Panc1 (cell line): ENCODE measurements around the gene ATOSB. TPM values are rescaled to one million over a fixed set of nuclear protein-coding genes. Genes with fewer than 3 reads are reported as not detected.

ENCODE experiments used
- ATAC-seq: fragments of 200-7000 bp; cut with Tn5 transposase; 2 replicates; pipeline ENCODE4 v1.9.1; 2020; ENCODE audit warnings: mild to moderate bottlenecking, moderate library complexity
- BruUV-seq: library from RNA; stranded (reverse); fragments of 400-500 nt; replicated peaks from 2 replicates; lab custom pipeline; 2021; lab: Mats Ljungman, UMichigan
- CTCF ChIA-PET: fragments of 300-600 bp; sonication (Branson Sonifier 250); formaldehyde crosslinking; loops from one replicate; lab custom pipeline; 2022; ENCODE audit warnings: antibody characterized with exemption; lab: Charles Lee
- POLR2A ChIA-PET: fragments of 300-600 bp; sonication (Branson Sonifier 250); formaldehyde crosslinking; loops from one replicate; lab custom pipeline; 2022; ENCODE audit warnings: antibody characterized with exemption; lab: Charles Lee
- DNase-seq: peaks from one replicate; pipeline ENCODE4 v3.0.0-alpha.2; 2010; ENCODE audit warnings: low read depth, low spot score
- H3K27ac ChIP-seq: 2 replicates; pipeline ENCODE4 v1.5.1; 2011; ENCODE audit warnings: mild to moderate bottlenecking, low read length, inconsistent platforms
- H3K27me3 ChIP-seq: fragments of 200-500 bp; sonication (Bioruptor generic); 2 replicates; pipeline ENCODE4 v1.6.0; 2014; ENCODE audit warnings: low read length, inconsistent platforms; ENCODE audit not compliant: control insufficient read depth, insufficient read depth
- H3K36me3 ChIP-seq: fragments of 200-500 bp; sonication (Bioruptor generic); 2 replicates; pipeline ENCODE4 v1.5.1; 2014; ENCODE audit warnings: inconsistent platforms, mild to moderate bottlenecking, low read length, moderate library complexity; ENCODE audit not compliant: control insufficient read depth, insufficient read depth
- H3K4me1 ChIP-seq: 2 replicates; pipeline ENCODE4 v1.5.1; 2011; ENCODE audit warnings: inconsistent platforms, mild to moderate bottlenecking, low read length, moderate library complexity; ENCODE audit not compliant: control insufficient read depth, insufficient read depth
- H3K4me3 ChIP-seq, 2 experiments: 2 replicates each; pipeline ENCODE4 v1.5.1; 2011 to 2012; ENCODE audit warnings: low read depth in 2 of 2, low read length in 2 of 2, mild to moderate bottlenecking in 2 of 2, inconsistent platforms in 1 of 2, moderate library complexity in 1 of 2
- H3K9me3 ChIP-seq: fragments of 200-500 bp; sonication (Bioruptor generic); 2 replicates; pipeline ENCODE4 v1.5.1; 2014; ENCODE audit warnings: low read depth, mild to moderate bottlenecking, inconsistent platforms, low read length, moderate library complexity; ENCODE audit not compliant: control insufficient read depth, insufficient read depth
- CTCF ChIP-seq: fragments of 450-650 bp; IDR thresholded peaks from 2 replicates; pipeline ENCODE4 v1.5.1; 2017; ENCODE audit warnings: mild to moderate bottlenecking
- POLR2AphosphoS5 ChIP-seq: IDR thresholded peaks from 2 replicates; pipeline ENCODE4 v1.6.1; 2012; ENCODE audit warnings: mild to moderate bottlenecking, low read depth, low read length, moderate library complexity
- SIN3A ChIP-seq: IDR thresholded peaks from 2 replicates; pipeline ENCODE4 v1.6.1; 2012; ENCODE audit warnings: low read depth, mild to moderate bottlenecking, low read length, moderate library complexity, borderline replicate concordance; ENCODE audit not compliant: insufficient read depth
- TCF7L2 ChIP-seq: IDR thresholded peaks from 2 replicates; pipeline ENCODE4 v1.6.1; 2011; ENCODE audit warnings: mild to moderate bottlenecking, low read depth, low read length, inconsistent platforms
- in situ Hi-C: cut with HindIII; loops from 2 replicates; pipeline ENCODE4 v1.10.0; 2016; ENCODE audit warnings: low sequenced_read_pairs, low pct_unique_long_range_greater_than_20kb
- intact Hi-C: fragments of 100-400 bp; cut with micrococcal nuclease; formaldehyde crosslinking; loops from one replicate; pipeline ENCODE4 v1.10.0; 2022; ENCODE audit not compliant: unreplicated experiment
- total RNA-seq: library from RNA; stranded (reverse); gene quantifications from one replicate; pipeline ENCODE4 v1.2.1, GENCODE V29; 2021; ENCODE audit not compliant: unreplicated experiment
- TF ChIP-seq, protein P1 (sequence below), 2 experiments: IDR thresholded peaks; 2 replicates each; pipeline ENCODE4 v1.6.1; 2011 to 2012; ENCODE audit warnings: low read depth in 2 of 2, control low read depth in 1 of 2, low read length in 1 of 2, mild to moderate bottlenecking in 1 of 2, moderate library complexity in 1 of 2; ENCODE audit not compliant: insufficient read depth in 1 of 2

ATOSB gene
- total RNA-seq, 1 experiment from 2014 or later, result 23.6 TPM

- Histone ChIP-seq H3K4me1 (peaks cover 24% of the 10 kb centered on the region), H3K36me3 (no peaks in the 10 kb centered on the region; the same call in 1 of the 2 replicates), H3K27me3 (no peaks in the 10 kb centered on the region), H3K9me3 (no peaks in the 10 kb centered on the region), H3K4me3 (no peak overlapping the region), H3K27ac (no peak overlapping the region)
- ChIA-PET POLR2A (interaction anchor here (1.8 kb wide), 1 partner anchor 9 kb away, joined by 4 read pairs; no protein-coding TSS in a partner anchor), CTCF (no interaction called here)
- ATAC-seq (no peak), DNase-seq (no peak)
- in situ Hi-C loops (no loop called here), intact Hi-C loops (no loop called here)
- no TSS peak for BruUV-seq
- TF ChIP-seq TCF7L2, result no peak
- TF ChIP-seq SIN3A, result no peak
- no peak for TF ChIP-seq CTCF
- TF ChIP-seq, protein P1, sequence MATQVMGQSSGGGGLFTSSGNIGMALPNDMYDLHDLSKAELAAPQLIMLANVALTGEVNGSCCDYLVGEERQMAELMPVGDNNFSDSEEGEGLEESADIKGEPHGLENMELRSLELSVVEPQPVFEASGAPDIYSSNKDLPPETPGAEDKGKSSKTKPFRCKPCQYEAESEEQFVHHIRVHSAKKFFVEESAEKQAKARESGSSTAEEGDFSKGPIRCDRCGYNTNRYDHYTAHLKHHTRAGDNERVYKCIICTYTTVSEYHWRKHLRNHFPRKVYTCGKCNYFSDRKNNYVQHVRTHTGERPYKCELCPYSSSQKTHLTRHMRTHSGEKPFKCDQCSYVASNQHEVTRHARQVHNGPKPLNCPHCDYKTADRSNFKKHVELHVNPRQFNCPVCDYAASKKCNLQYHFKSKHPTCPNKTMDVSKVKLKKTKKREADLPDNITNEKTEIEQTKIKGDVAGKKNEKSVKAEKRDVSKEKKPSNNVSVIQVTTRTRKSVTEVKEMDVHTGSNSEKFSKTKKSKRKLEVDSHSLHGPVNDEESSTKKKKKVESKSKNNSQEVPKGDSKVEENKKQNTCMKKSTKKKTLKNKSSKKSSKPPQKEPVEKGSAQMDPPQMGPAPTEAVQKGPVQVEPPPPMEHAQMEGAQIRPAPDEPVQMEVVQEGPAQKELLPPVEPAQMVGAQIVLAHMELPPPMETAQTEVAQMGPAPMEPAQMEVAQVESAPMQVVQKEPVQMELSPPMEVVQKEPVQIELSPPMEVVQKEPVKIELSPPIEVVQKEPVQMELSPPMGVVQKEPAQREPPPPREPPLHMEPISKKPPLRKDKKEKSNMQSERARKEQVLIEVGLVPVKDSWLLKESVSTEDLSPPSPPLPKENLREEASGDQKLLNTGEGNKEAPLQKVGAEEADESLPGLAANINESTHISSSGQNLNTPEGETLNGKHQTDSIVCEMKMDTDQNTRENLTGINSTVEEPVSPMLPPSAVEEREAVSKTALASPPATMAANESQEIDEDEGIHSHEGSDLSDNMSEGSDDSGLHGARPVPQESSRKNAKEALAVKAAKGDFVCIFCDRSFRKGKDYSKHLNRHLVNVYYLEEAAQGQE (IDR thresholded peaks at IDR 0.05; ENCODE audit: insufficient read depth in 1 of 2, low read depth in 2 of 2, low read length in 1 of 2), result no peak
- no peak for TF ChIP-seq POLR2AphosphoS5
Measured at GRCh38 chr9:35105126-35105525, 10.5 kb downstream of the ATOSB start.

DNA sequence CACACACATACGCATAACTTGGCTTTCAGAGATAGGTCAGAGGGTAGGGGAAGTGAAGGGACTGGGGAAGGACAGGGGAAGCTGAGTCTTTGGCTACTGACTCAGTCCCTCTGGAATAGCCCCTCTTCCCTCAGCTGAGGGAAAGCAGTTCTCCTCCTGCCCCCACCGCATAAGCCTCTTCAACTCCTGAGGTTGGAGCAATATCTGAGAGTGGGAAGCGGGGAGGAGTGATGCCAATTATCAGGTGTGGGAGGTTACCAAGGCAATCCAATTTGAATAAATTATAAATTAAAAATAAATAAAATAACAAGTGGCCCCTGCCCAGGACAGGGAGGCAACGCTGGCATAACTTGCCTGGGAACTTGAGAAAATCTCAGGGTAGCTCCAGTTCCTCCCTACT, 11.1 kb downstream of the ATOSB start:
- intact Hi-C loops, result no loop called here
- Histone ChIP-seq H3K27ac (no peak overlapping the region), H3K27me3 (no peaks in the 10 kb centered on the region), H3K9me3 (no peaks in the 10 kb centered on the region), H3K4me1 (peaks cover 19% of the 10 kb centered on the region), H3K4me3 (no peak overlapping the region), H3K36me3 (no peaks in the 10 kb centered on the region; the same call in 1 of the 2 replicates)
- no TSS peak for BruUV-seq
- ChIA-PET CTCF (no interaction called here), POLR2A (interaction anchor here (1.8 kb wide), 1 partner anchor 9 kb away, joined by 4 read pairs; no protein-coding TSS in a partner anchor)
- in situ Hi-C loops, result no loop called here
- TF ChIP-seq, protein P1 (IDR thresholded peaks at IDR 0.05; ENCODE audit: insufficient read depth in 1 of 2, low read depth in 2 of 2, low read length in 1 of 2), result no peak
- TF ChIP-seq CTCF (no peak), TCF7L2 (no peak), SIN3A (no peak), POLR2AphosphoS5 (no peak)
- DNase-seq, result no peak
- ATAC-seq, result no peak
